Fibroblast of the conjunctiva (primary cell): Measurements from ENCODE around the gene ZNF669.

ENCODE experiments used
- DNase-seq: peaks from one replicate; pipeline ENCODE4 v3.0.0-alpha.2; 2010; ENCODE audit warnings: low read depth

Gene ZNF669

GRCh38 chr1:247064304-247064703 is 39.9 kb downstream of the ZNF669 start:
- DNase-seq = no peak

GRCh38 chr1:247060771-247061170 is 43.4 kb downstream of the ZNF669 start:
- no peak for DNase-seq

DNA sequence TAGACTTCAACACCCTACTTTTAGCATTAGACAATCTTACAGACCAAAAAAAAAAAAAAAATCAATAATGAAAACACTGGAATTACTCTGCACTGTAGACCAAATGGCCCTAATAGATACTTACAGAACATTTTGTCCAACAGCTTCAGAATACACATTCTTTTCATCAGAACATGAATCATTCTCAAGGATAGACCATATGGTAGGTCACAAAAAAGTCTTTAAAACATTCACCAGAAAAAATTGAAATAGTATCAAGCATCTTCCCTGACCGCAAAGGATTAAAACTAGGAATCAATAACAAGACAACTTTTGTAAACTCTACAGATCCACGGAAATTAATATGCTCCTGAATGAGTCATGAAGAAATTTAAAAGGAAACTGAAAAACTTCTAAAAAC is 48.1 kb downstream of the ZNF669 start:
- no peak for DNase-seq

GRCh38 chr1:247054992-247055415 is 49.2 kb downstream of the ZNF669 start:
- DNase-seq = no peak
